AG04450 (cell line): ENCODE results near the gene TNFAIP8. TPM values are rescaled to one million over a fixed set of nuclear protein-coding genes. Genes with fewer than 3 reads are reported as not detected.

ENCODE experiments used
- CTCF ChIA-PET: fragments of 300-600, 350-600 bp; formaldehyde crosslinking; extraction: SDS; loops from one replicate; lab custom pipeline; 2022; ENCODE audit warnings: antibody characterized with exemption, inconsistent platforms; lab: Charles Lee
- POLR2A ChIA-PET: fragments of 350-600 bp; formaldehyde crosslinking; extraction: SDS; loops from one replicate; lab custom pipeline; 2021; ENCODE audit warnings: antibody characterized with exemption, inconsistent platforms; lab: Yijun Ruan, JAX
- DNase-seq: peaks from one replicate; pipeline ENCODE4 v3.0.0-alpha.2; 2011; ENCODE audit warnings: low read depth, low spot score
- H3K27ac ChIP-seq: one replicate; pipeline ENCODE4 v1.5.1; 2012; ENCODE audit warnings: low read depth, low read length, control low read depth
- H3K27me3 ChIP-seq: one replicate; pipeline ENCODE4 v1.6.0; 2012; ENCODE audit warnings: low read length; ENCODE audit not compliant: control insufficient read depth, insufficient read depth
- H3K4me3 ChIP-seq: 2 replicates; pipeline ENCODE4 v1.5.1; 2011; ENCODE audit warnings: mild to moderate bottlenecking, low read depth, low read length, control low read depth
- H3K9me3 ChIP-seq: 2 replicates; pipeline ENCODE4 v1.5.1; 2012; ENCODE audit warnings: low read length; ENCODE audit not compliant: control insufficient read depth, insufficient read depth
- CTCF ChIP-seq: IDR thresholded peaks from 2 replicates; pipeline ENCODE4 v1.5.1; 2011; ENCODE audit warnings: low read depth, low read length, control low read depth, inconsistent platforms
- polyA plus RNA-seq: library from polyadenylated mRNA; depleted of rRNA; stranded (reverse); fragments of >200 nt; gene quantifications from 2 replicates; pipeline ENCODE4 v1.2.3, GENCODE V29; 2011

TNFAIP8 gene
- polyA plus RNA-seq, 1 experiment: 56.4 TPM

- ChIA-PET CTCF (interaction anchor here (2.1 kb wide), 1 partner anchor 82 kb away, joined by 6 read pairs; no protein-coding TSS in a partner anchor), POLR2A (no interaction called here)
- Histone ChIP-seq H3K27ac (no peak overlapping the region), H3K4me3 (no peak overlapping the region), H3K9me3 (no peaks in the 10 kb centered on the region), H3K27me3 (no peaks in the 10 kb centered on the region)
- TF ChIP-seq CTCF: no peak
- peak; percentile 55 for DNase-seq
Observed at GRCh38 chr5:119328753-119329602, 26.8 kb upstream of the TNFAIP8 start.

GRCh38 chr5:119329666-119330065 lies 26.2 kb upstream of the TNFAIP8 start:
- DNase-seq: no peak
- TF ChIP-seq CTCF: no peak
- ChIA-PET CTCF (interaction anchor here (0.5 kb wide), 1 partner anchor 27 kb away, joined by 4 read pairs; no protein-coding TSS in a partner anchor), POLR2A (no interaction called here)
- no peaks in the 10 kb centered on the region for H3K27me3 ChIP-seq
- no peak overlapping the region for H3K4me3 ChIP-seq
- H3K27ac ChIP-seq: no peak overlapping the region
- H3K9me3 ChIP-seq: no peaks in the 10 kb centered on the region

DNA sequence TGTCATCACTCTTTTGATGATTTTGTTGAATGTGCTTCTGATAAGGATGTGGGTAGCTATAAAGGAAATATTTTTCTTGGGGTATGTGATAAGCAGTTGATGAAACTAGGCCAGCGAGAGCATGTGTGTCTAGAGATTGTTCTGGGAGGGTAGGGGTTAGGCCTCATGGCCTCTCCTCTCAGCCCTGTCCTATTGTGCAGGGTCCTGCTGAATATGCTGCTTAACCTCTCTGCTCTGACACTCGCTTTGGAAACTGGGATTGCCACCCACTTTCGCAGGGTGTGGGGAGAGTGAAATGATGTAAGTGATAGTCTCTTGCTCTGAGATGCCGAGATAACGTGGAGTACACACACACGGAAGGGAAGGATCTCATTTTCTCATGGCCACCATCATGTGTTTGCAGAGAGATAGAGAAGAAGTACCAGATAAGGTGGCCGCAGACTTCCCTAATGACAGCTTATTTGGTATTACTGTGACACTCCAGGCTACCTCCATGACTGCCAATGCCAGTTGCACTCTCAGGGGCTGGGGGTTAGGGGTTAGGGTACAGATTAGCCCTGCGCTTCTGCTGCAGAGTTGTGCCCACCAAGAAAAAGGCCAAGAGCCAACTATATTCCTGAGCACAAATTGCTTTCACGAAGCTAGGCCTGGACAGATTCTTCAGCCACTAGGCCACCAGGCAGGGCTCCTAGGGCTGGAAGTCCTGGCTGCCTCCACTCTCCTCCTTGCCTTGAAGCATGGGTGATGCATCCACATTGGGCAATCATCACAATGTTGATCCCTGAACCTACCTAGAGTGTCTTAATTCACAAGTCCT lies 25.2 kb upstream of the TNFAIP8 start:
- Histone ChIP-seq H3K27me3 (no peaks in the 10 kb centered on the region), H3K4me3 (no peak overlapping the region), H3K27ac (no peak overlapping the region), H3K9me3 (no peaks in the 10 kb centered on the region)
- ChIA-PET CTCF (interaction anchor here (0.5 to 0.6 kb wide), 2 partner anchors 26 to 41 kb away, joined by 3 to 4 read pairs; no protein-coding TSS in a partner anchor), POLR2A (no interaction called here)
- no peak for TF ChIP-seq CTCF
- no peak for DNase-seq

DNA sequence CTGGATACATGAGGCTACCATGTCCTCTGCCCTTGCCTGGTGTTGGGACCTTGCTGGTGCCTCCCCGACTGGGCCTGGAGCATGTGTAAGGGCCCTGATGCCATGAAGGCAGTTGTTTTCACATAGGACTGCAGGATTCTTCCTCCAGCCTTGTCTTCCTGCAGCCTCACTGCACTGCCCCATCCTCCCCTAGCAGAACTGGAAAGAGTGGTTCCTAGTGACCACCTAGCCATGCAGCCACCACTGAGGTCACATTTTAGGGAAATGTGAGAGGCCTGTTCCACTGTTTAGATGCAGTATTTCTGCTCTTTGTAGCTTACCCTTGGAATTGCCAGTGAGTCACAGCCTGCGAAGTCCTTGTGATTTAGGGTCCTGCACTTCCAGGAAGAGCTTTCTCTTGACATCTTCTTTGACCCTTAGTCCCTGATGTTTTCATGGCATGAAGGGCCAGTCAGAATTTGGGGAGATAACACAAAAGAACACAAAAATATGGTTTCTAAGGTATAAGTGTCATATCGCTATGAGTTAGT lies 24.2 kb upstream of the TNFAIP8 start:
- no peak for TF ChIP-seq CTCF
- CTCF ChIA-PET: interaction anchor here (0.6 kb wide), 1 partner anchor 40 kb away, joined by 3 read pairs; no protein-coding TSS in a partner anchor
- H3K27me3 ChIP-seq: no peaks in the 10 kb centered on the region
- POLR2A ChIA-PET: interaction anchor here (0.6 kb wide), 1 partner anchor 80 kb away, joined by 4 read pairs; no protein-coding TSS in a partner anchor
- H3K9me3 ChIP-seq: no peaks in the 10 kb centered on the region
- no peak overlapping the region for H3K4me3 ChIP-seq
- no peak overlapping the region for H3K27ac ChIP-seq
- DNase-seq: no peak
